ENCODE measurements around the gene MAST1. TPM values are rescaled to one million over a fixed set of nuclear protein-coding genes. Genes with fewer than 3 reads are reported as not detected.

Gene MAST1
- polyA plus RNA-seq, 2 of the 4 experiments (the other 2 are of a cell fraction): 1.4 to 2.2 TPM

GRCh38 chr19:12802267-12803106, 35.8 kb upstream of the MAST1 start:
- DNase-seq (ENCODE audit: low read depth in 1 of 2, low spot score in 1 of 2): no peak
- POLR2A ChIA-PET: interaction anchor here (1.3 kb wide), 1 partner anchor 36 kb away, joined by 3 read pairs; no protein-coding TSS in a partner anchor
- TF ChIP-seq RNF2 (IDR thresholded peaks at IDR 0.05; ENCODE audit: borderline replicate concordance, low read depth): no peak
- TF ChIP-seq MAZ (IDR thresholded peaks at IDR 0.05; ENCODE audit: borderline replicate concordance, low read depth, low read length): no peak
- TF ChIP-seq NFE2L2 (conservative IDR thresholded peaks at IDR 0.05; ENCODE audit: low read length): no peak
- TF ChIP-seq POLR2A (IDR thresholded peaks at IDR 0.05; ENCODE audit: low read length): no peak
- no peak for TF ChIP-seq RFX5 (IDR thresholded peaks at IDR 0.05)
- no peak for TF ChIP-seq NR3C1 (IDR thresholded peaks at IDR 0.05)
- TF ChIP-seq FOSB (CRISPR knock-in tag; IDR thresholded peaks at IDR 0.05): no peak
- TF ChIP-seq CBX2 (IDR thresholded peaks at IDR 0.05; ENCODE audit: borderline replicate concordance, low read depth): no peak
- no peak overlapping the region for H3K4me2 ChIP-seq
- no peak for FAIRE-seq
- no peak overlapping the region for H3K27ac ChIP-seq
- no peaks in the 10 kb centered on the region for H3K4me1 ChIP-seq
- WGBS (ENCODE audit: missing lambda C conversion rate): 77% methylated on average over 21 of the region's 22 CpGs
- no peak overlapping the region for H3K4me3 ChIP-seq
- H3K9me3 ChIP-seq: no peaks in the 10 kb centered on the region
- CTCF ChIA-PET: interaction anchor here (1.0 to 17.4 kb wide), 3 partner anchors 35 to 45 kb away, joined by 3 to 901 read pairs (median 5); partner anchors contain the start of gene HOOK2
- no peak for ATAC-seq

- Histone ChIP-seq H3K4me3 (no peak overlapping the region), H3K27ac (no peak overlapping the region), H3K4me2 (no peak overlapping the region), H3K9me3 (no peaks in the 10 kb centered on the region), H3K4me1 (no peaks in the 10 kb centered on the region)
- ATAC-seq (no peak), DNase-seq (ENCODE audit: low read depth in 1 of 2, low spot score in 1 of 2) (no peak), FAIRE-seq (no peak)
- ChIA-PET POLR2A (interaction anchor here (1.3 kb wide), 1 partner anchor 38 kb away, joined by 3 read pairs; no protein-coding TSS in a partner anchor), CTCF (interaction anchor here (0.6 to 17.4 kb wide), 6 partner anchors 8 to 403 kb away, joined by 3 to 901 read pairs (median 3); partner anchors contain the start of genes HOOK2 and JUNB)
- no peak for TF ChIP-seq FOXS1 (CRISPR knock-in tag; IDR thresholded peaks at IDR 0.05)
- no peak for TF ChIP-seq HMGXB4 (CRISPR knock-in tag; IDR thresholded peaks at IDR 0.05; ENCODE audit: borderline replicate concordance)
- TF ChIP-seq HES2 (IDR thresholded peaks at IDR 0.05): no peak
- TF ChIP-seq MAFK (IDR thresholded peaks at IDR 0.05; ENCODE audit: partially characterized antibody): no peak
- TF ChIP-seq CTCF (IDR thresholded peaks at IDR 0.05): no peak
- no peak for TF ChIP-seq CBX2 (IDR thresholded peaks at IDR 0.05; ENCODE audit: borderline replicate concordance, low read depth)
- TF ChIP-seq HOXA7 (CRISPR knock-in tag; IDR thresholded peaks at IDR 0.05): no peak
- no peak for TF ChIP-seq FOSB (CRISPR knock-in tag; IDR thresholded peaks at IDR 0.05)
- TF ChIP-seq TFCP2L1 (CRISPR knock-in tag; IDR thresholded peaks at IDR 0.05): no peak
- TF ChIP-seq MAX (IDR thresholded peaks at IDR 0.05): no peak
- no peak for TF ChIP-seq EHMT2 (IDR thresholded peaks at IDR 0.05; ENCODE audit: low read depth)
- no peak for TF ChIP-seq POLR2A (IDR thresholded peaks at IDR 0.05; ENCODE audit: low read length)
- no peak for TF ChIP-seq ZC3H11A (IDR thresholded peaks at IDR 0.05)
- no peak for TF ChIP-seq E2F6 (IDR thresholded peaks at IDR 0.05; ENCODE audit: borderline replicate concordance, low read depth)
- TF ChIP-seq ZNF302 (CRISPR knock-in tag; IDR thresholded peaks at IDR 0.05): no peak
- TF ChIP-seq MYC (IDR thresholded peaks at IDR 0.05; ENCODE audit: borderline replicate concordance, low read length): no peak
- no peak for TF ChIP-seq FOSL2 (IDR thresholded peaks at IDR 0.05)
- no peak for TF ChIP-seq FOSL2 (CRISPR knock-in tag; IDR thresholded peaks at IDR 0.05)
- WGBS (ENCODE audit: missing lambda C conversion rate): 87% methylated on average over 16 of the region's 26 CpGs
Observed at GRCh38 chr19:12804051-12804450, 34.3 kb upstream of the MAST1 start.

Data from A549 (cell line).